Stimulated activated CD8-positive, alpha-beta memory T cell treated with anti-CD3 and anti-CD28 coated beads, Interleukin-7, amount 100 ng/mL, for 48 hours (primary cell): ENCODE measurements around the gene METTL6.
"Not testable (repeated sequence)": the region's sequence is repeated elsewhere in the genome, so short reads cannot be mapped to it uniquely, and the experiment has no call there.

ENCODE experiments used
- DNase-seq, 2 donors: peaks; one replicate each; pipeline ENCODE4 v3.0.0-alpha.2; 2020; ENCODE audit warnings: low read depth in 1 of 2; ENCODE audit errors: extremely low read depth in 1 of 2

The METTL6 gene

GRCh38 chr3:15375461-15376000 lies 51.8 kb downstream of the METTL6 start:
- DNase-seq: no peak

DNA sequence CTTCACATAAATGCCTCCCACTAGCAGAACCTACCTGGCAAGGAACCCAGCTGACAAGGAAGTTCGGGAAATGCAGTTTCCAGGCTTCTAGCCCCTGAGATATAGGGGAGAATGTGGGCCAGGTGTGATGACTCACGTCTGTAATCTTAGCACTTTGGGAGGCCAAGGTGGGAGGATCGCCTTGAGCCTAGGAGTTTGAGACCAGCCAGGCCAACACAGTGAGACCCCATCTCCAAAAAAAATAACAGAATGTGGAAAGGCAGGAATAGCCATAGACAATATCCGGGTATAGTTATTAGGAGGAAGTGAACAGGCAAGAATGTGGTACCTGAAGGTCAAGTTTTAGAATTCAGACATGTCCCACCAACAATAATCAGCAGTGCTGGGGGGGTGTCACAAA lies 54.4 kb downstream of the METTL6 start:
- no peak for DNase-seq

DNA sequence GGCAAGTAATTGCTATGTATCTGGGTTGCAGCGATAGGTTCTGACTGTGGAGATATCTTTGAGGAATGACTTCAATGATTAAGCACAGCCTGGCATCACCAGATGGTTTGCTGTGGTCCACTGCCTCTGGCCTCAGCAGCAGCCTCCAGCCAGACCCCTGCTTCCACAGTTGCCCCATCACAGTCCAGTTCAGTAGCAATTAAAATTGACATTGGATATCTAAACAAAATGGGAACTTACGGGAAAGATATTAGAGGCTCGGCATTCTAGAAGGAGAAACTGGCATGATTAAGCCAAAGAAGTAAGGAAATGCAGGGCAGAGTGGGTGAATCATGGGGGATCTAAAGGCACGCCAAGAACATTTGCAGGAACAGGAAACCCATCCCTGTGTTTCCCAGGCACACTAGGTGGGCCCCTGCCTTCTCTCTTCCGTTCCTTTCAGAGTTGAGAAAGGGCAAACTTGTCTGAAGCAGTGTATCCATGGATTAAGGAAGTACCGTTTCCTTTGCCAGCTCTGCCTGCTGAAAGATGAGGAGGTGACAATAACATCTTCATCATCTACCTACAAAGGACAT lies 58.7 kb downstream of the METTL6 start:
- DNase-seq: no peak

GRCh38 chr3:15367059-15367458 lies 60.3 kb downstream of the METTL6 start:
- no peak for DNase-seq

GRCh38 chr3:15364078-15364477 lies 63.3 kb downstream of the METTL6 start:
- not testable (repeated sequence) for DNase-seq

- peak; percentile 9 to 69 for DNase-seq
These were observed 65.7 kb downstream of the METTL6 start for GRCh38 chr3:15361494-15362214.

DNA sequence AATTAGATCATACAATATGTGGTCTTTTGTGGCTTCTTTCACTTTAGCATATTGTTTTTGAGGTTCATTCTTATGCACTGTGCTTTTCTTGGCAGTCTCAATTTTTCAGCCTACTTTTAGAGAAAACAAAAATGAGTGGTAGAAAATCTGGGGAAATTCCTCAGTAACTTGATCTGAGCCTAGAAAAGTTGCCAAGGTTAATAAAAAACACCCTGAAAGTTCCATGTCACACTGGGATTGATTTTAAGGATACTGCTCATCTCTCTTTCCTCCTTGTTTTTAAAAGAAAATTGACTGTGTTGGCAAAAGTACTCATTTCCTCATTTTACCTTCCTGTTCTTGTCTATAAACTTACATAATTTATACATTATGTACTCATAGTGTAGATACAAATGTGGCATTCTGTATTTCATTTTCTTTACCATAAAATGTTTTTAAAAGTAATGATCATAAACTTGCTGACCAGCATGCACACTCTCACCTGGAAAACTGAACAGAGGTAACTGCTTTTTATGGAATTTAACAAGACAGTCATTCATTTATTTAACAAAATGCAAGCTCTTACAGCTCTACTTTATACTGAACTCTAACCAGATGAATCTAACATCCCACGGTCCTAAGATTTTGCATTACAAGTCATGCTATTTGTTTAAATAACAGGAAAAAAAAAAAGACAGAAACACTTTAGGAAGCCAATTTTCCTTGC lies 66.4 kb downstream of the METTL6 start:
- DNase-seq: no peak
